ENCODE results near the gene TEP1. TPM values are rescaled to one million over a fixed set of nuclear protein-coding genes. Genes with fewer than 3 reads are reported as not detected.

TEP1 gene
- total and polyA plus RNA-seq, 2 experiments from 2014 or later, result 10.7 to 29.4 TPM

GRCh38 chr14:20416223-20416622 is 2.9 kb upstream of the TEP1 start:
- TF ChIP-seq EZH2 (IDR thresholded peaks at IDR 0.05; ENCODE audit: borderline replicate concordance) (no peak), EZH2phosphoT487 (IDR thresholded peaks at IDR 0.05; ENCODE audit: low read depth, severe bottlenecking, unreplicated experiment) (no peak), CTCF (IDR thresholded peaks at IDR 0.05; ENCODE audit: poor library complexity) (no peak)
- Histone ChIP-seq H3K79me2 (peaks cover 12% of the 10 kb centered on the region), H3K27ac (peak overlapping the region; percentile 84), H3K36me3 (replicated peaks; ENCODE audit: insufficient read depth, low read depth) (no peaks in the 10 kb centered on the region), H3K27me3 (no peaks in the 10 kb centered on the region), H3K4me2 (peak overlapping the region; percentile 45), H3K9me3 (ENCODE audit: low read depth) (no peaks in the 10 kb centered on the region), H3K4me3 (no peak overlapping the region), H3K9me2 (replicated peaks; ENCODE audit: insufficient read depth) (no peaks in the 10 kb centered on the region), H4K20me1 (ENCODE audit: insufficient read depth, poor library complexity, severe bottlenecking) (no peaks in the 10 kb centered on the region), H2AFZ (no peak overlapping the region), H3K4me1 (ENCODE audit: insufficient read depth) (peaks cover 17% of the 10 kb centered on the region)
- no peak for DNase-seq (ENCODE audit: low spot score)
- WGBS (ENCODE audit: low lambda C conversion rate, missing lambda C conversion rate), result 86% methylated on average over 2 of the region's 2 CpGs

GRCh38 chr14:20415782-20416206 is 2.5 kb upstream of the TEP1 start:
- no peaks in the 10 kb centered on the region for H3K36me3 ChIP-seq (replicated peaks; ENCODE audit: insufficient read depth, low read depth)
- H3K9me3 ChIP-seq (ENCODE audit: low read depth), result no peaks in the 10 kb centered on the region
- H3K79me2 ChIP-seq, result peaks cover 16% of the 10 kb centered on the region
- no peaks in the 10 kb centered on the region for H3K27me3 ChIP-seq
- H4K20me1 ChIP-seq (ENCODE audit: insufficient read depth, poor library complexity, severe bottlenecking), result no peaks in the 10 kb centered on the region
- H3K4me3 ChIP-seq, result no peak overlapping the region
- peak overlapping the region; percentile 45 for H3K4me2 ChIP-seq
- WGBS (ENCODE audit: low lambda C conversion rate, missing lambda C conversion rate), result 58% methylated on average over 3 of the region's 3 CpGs
- DNase-seq (ENCODE audit: low spot score), result peak; percentile 58
- H2AFZ ChIP-seq, result no peak overlapping the region
- peak; percentile 53 for TF ChIP-seq CTCF (IDR thresholded peaks at IDR 0.05; ENCODE audit: poor library complexity)
- no peak for TF ChIP-seq EZH2phosphoT487 (IDR thresholded peaks at IDR 0.05; ENCODE audit: low read depth, severe bottlenecking, unreplicated experiment)
- peak overlapping the region; percentile 84 for H3K27ac ChIP-seq
- H3K9me2 ChIP-seq (replicated peaks; ENCODE audit: insufficient read depth), result no peaks in the 10 kb centered on the region
- peaks cover 17% of the 10 kb centered on the region for H3K4me1 ChIP-seq (ENCODE audit: insufficient read depth)

GRCh38 chr14:20413744-20414082 is 412 bp upstream of the TEP1 start:
- DNase-seq (ENCODE audit: low spot score), result peak; percentile 43
- Histone ChIP-seq H3K27me3 (no peaks in the 10 kb centered on the region), H3K4me3 (peak overlapping the region; percentile 62), H2AFZ (peak overlapping the region; percentile 90), H3K27ac (peak overlapping the region; percentile 98), H3K36me3 (replicated peaks; ENCODE audit: insufficient read depth, low read depth) (no peaks in the 10 kb centered on the region), H3K4me1 (ENCODE audit: insufficient read depth) (peaks cover 8% of the 10 kb centered on the region), H4K20me1 (ENCODE audit: insufficient read depth, poor library complexity, severe bottlenecking) (no peaks in the 10 kb centered on the region), H3K4me2 (peak overlapping the region; percentile 81), H3K79me2 (peaks cover 32% of the 10 kb centered on the region), H3K9me2 (replicated peaks; ENCODE audit: insufficient read depth) (no peaks in the 10 kb centered on the region), H3K9me3 (ENCODE audit: low read depth) (no peaks in the 10 kb centered on the region)
- WGBS (ENCODE audit: low lambda C conversion rate, missing lambda C conversion rate), result under 1% methylated on average over 9 of the region's 9 CpGs
- TF ChIP-seq CTCF (IDR thresholded peaks at IDR 0.05; ENCODE audit: poor library complexity), result no peak
- TF ChIP-seq EZH2phosphoT487 (IDR thresholded peaks at IDR 0.05; ENCODE audit: low read depth, severe bottlenecking, unreplicated experiment), result no peak
- TF ChIP-seq EZH2 (IDR thresholded peaks at IDR 0.05; ENCODE audit: borderline replicate concordance), result no peak

- H3K9me2 ChIP-seq (replicated peaks; ENCODE audit: insufficient read depth), result no peaks in the 10 kb centered on the region
- DNase-seq (ENCODE audit: low spot score), result no peak
- H3K4me3 ChIP-seq, result peak overlapping the region; percentile 62
- no peaks in the 10 kb centered on the region for H4K20me1 ChIP-seq (ENCODE audit: insufficient read depth, poor library complexity, severe bottlenecking)
- peak overlapping the region; percentile 90 for H2AFZ ChIP-seq
- H3K4me1 ChIP-seq (ENCODE audit: insufficient read depth), result peaks cover 7% of the 10 kb centered on the region
- H3K27me3 ChIP-seq, result no peaks in the 10 kb centered on the region
- H3K27ac ChIP-seq, result peak overlapping the region; percentile 98
- no peaks in the 10 kb centered on the region for H3K36me3 ChIP-seq (replicated peaks; ENCODE audit: insufficient read depth, low read depth)
- TF ChIP-seq EZH2 (IDR thresholded peaks at IDR 0.05; ENCODE audit: borderline replicate concordance) (no peak), EZH2phosphoT487 (IDR thresholded peaks at IDR 0.05; ENCODE audit: low read depth, severe bottlenecking, unreplicated experiment) (no peak), CTCF (IDR thresholded peaks at IDR 0.05; ENCODE audit: poor library complexity) (no peak)
- H3K79me2 ChIP-seq, result peaks cover 32% of the 10 kb centered on the region
- H3K4me2 ChIP-seq, result peak overlapping the region; percentile 81
- 5% methylated on average over 7 of the region's 7 CpGs for WGBS (ENCODE audit: low lambda C conversion rate, missing lambda C conversion rate)
- H3K9me3 ChIP-seq (ENCODE audit: low read depth), result no peaks in the 10 kb centered on the region
These were observed 890 bp downstream of the TEP1 start for GRCh38 chr14:20412411-20412810.
